SW480 (cell line): ENCODE data around the gene SLC37A4.
"Not testable (repeated sequence)": the region's sequence is repeated elsewhere in the genome, so short reads cannot be mapped to it uniquely, and the experiment has no call there.

Source experiments
- DNase-seq: peaks from one replicate; pipeline ENCODE4 v3.0.0-alpha.2; 2016; ENCODE audit warnings: low spot score

The SLC37A4 gene

DNA sequence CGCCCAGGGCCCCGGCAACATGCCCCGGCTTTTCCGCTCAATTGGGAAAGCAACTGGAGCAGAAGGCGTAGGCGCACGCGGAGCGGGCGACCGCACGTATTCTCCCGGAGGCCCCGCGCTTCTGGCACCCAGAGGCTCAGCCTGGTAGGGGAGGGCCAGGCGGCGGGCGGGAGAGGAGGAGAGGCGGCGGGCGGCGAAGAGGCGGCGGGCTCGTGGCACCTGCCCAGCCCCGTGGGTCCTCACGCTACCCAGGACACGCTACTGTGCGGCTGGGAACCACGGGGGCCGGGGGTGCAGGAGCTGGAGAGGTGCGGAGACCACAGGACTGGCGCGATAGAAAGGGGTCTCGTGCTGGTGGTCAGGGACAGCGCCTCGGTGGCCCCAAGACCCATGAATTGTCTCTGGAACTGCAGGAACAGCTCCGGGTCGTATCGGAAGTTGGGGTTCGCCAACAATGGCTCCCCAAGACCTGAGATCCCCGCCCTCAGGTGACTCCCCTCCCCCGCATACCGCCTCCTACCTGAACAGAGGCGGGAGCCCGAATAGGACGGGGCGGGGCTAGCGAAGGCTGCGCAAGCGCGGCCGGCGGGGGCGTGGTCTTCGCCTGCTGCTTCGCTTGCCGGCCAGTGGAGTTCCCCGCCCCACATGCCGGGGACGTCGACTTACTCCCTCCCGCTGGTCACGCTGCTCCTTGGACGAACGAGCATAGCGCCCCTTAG lies at the start of gene SLC37A4:
SLC37A4 (minus strand) TSS at position 549 of the 719 bp plus-strand sequence.
- peak; percentile 98 for DNase-seq

GRCh38 chr11:119078675-119079420 lies 48.2 kb upstream of the SLC37A4 start:
- no peak for DNase-seq

- no peak for DNase-seq
Observed at GRCh38 chr11:119077839-119078238, 47.2 kb upstream of the SLC37A4 start.

- peak; percentile 94 for DNase-seq
Observed at GRCh38 chr11:119067371-119068222, 36.9 kb upstream of the SLC37A4 start, which contains the start of gene VPS11. TSS of gene VPS11 (plus strand) at chr11:119067818. CDS start at chr11:119067824, 6 bp downstream.

DNA sequence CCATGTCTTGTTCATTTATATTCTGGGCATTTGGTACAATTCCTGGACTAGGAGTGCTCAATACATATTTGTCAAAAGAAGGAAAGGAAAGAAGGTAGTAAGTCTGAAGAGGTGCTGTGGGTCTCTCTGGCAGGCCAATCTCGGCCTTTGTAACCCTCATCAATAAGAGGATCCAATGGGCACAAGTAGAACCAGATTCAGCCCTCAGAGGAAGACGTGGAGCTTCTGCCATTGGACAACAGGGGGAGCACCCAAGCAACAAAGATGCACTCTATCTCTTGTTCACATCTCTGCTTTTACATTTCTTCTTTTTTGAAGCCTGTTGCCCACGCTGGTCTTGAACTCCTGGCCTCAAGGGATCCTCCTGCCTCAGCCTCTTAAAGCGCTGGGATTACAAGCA lies 34.7 kb upstream of the SLC37A4 start:
- DNase-seq: peak; percentile 55

GRCh38 chr11:119062779-119063178 lies 32.1 kb upstream of the SLC37A4 start:
- no peak for DNase-seq

- no peak for DNase-seq
Observed at GRCh38 chr11:119061256-119061655, 30.6 kb upstream of the SLC37A4 start.

- not testable (repeated sequence) for DNase-seq
Observed at GRCh38 chr11:119059128-119059527, 28.5 kb upstream of the SLC37A4 start.

DNA sequence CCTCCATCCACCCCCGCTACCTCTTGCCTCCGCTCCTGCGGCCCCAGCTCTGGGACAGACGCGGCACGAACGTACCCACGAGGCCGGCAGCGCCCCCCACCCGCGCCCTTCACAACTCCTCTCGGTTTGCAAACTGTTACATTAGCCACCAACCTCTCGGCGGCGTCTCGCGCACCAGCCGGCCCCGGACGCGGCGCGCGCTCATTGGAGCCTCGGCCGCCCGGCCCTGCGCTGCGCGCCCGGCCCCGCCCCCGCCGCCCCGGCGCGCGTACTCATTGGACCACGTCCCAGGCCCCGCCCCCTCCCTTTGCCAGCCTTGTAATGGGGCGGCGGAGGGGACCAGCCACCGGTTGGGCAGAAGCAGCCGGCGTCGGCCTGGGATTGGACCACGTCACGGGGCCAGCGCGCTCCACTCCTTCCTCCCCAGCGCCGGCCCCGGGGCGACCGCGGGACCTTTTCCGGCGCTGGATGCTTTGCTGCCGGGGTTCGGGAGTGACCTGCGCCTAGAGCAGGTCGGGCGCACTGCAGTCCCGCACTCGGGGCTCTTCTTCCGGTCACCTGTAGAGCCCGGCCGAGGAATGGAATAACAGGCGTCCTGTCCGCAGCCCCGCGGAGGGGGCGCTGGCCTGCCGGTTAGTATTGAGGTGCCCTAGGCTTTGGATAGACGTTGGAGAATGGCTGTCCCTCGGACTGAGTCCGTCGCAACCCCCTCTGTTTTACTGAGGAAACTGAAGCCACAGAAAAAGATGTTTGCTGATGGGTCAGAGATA lies 26.5 kb upstream of the SLC37A4 start, which contains the start of gene HYOU1:
HYOU1 (minus strand) TSS at position 206 of the 770 bp plus-strand sequence. CDS start 1,045 bp downstream, outside the sequence.
- DNase-seq: peak; percentile 97

- DNase-seq: peak; percentile 53
Observed at GRCh38 chr11:119056421-119056999, 25.8 kb upstream of the SLC37A4 start.

DNA sequence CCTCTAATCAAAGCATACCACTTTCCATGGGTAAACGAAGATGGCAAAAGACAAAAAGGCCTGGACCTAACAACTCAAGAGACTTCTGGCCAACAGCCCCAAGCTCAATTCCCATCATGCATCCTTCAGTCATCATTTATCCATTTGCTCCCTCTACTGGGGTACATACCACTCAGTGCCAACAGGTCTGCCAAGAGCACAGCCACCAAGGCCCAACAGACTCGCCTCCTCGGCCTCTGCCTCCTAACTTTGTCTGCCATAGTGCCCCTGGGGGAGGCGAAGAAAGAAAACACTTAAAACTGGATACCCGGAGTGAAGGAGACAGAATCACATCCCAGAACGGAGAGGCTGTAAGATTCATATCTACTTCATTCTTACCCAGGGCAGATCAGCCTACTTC lies 25.2 kb upstream of the SLC37A4 start:
- peak; percentile 38 for DNase-seq

DNA sequence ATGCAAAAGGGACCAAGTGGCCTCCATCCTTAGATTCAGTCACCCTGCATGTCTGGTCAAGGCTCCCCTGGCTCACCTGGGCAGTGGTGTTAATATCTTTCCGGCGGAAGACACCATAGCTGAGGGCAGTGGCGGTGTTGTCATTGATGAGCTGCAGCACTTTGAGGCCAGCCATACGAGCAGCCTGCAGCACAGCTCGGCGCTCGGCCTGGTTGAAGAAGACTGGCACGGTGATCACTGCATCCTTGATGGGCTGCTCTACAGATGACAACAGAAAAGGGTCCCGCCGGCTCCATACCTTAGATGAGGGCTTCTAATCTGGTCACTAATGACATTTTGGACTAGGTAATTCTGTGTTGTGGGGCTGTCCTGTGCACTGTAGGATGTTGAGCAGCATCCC lies 23.7 kb upstream of the SLC37A4 start:
- no peak for DNase-seq

DNA sequence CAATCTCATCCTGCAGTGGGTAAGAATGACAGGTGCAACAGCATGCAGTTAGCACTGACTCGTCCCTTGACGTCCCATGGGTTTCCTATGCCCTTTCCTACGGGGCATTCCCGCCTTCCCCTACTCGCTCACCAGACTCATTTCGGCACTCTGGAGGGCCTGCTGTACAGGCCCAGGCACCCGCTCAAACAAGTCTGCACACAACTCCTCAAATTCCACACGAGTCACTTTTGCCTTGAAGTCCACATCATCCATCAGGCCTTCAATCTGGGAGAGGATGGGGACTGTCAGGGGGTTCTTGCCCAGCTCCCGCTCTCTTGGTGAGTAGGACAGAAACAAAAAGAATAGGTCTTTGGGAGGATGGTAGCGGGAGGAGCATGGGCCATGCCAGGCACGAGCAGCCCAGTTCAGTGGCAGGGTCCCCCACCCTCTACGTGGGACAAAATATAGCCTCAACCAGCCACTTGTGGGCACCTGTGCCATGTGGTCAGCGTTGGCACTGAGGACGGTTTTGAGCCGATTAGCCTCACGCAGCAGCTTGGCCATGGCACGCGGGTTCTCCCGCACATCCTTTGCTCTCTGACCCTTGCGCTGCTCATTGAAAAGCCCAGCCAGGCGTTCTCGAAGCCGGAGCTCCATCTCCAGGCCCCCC lies 21.6 kb upstream of the SLC37A4 start:
- no peak for DNase-seq

GRCh38 chr11:119051440-119052162 lies 20.9 kb upstream of the SLC37A4 start:
- no peak for DNase-seq

- DNase-seq: no peak
Observed at GRCh38 chr11:119049081-119049480, 18.4 kb upstream of the SLC37A4 start.

- DNase-seq: no peak
Observed at GRCh38 chr11:119048644-119049043, 18.0 kb upstream of the SLC37A4 start.

DNA sequence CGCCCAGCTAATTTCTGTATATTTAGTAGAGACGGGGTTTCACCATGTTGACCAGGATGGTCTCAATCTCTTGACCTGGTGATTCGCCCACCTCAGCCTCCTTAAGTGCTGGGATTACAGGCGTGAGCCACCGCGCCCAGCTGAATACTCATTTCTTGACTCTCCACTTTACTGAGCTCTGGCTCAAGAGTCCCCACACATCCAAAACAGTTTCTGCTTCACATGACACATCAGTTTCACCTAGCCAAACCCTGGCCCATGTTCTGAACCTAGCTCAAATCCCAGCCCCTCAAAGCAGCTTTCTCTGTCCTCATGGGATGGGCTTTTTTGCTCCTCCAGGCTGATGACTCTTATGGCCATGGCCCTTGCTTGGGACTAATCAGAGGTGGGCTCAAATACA lies 16.5 kb upstream of the SLC37A4 start:
- no peak for DNase-seq

DNA sequence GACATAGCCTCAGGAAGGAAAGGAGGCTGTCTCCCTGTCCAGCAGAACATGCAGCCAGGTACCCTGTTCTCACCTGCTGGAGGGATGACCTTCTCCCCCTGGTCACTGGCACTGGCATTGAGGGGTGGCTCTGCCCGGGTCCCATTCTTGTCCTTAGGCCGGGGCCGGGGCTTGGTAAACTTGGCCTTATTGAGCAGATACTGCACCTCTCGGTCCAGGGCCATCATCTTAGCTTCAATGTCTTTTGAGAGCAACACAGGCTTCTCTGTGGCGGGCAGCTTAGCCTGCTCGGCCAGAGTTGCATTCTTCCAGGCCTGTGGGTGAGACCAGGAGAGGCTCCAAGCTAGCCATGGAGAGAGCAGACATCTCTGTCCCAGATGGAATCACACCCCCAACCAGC lies 15.8 kb upstream of the SLC37A4 start:
- no peak for DNase-seq

- no peak for DNase-seq
Observed at GRCh38 chr11:119044708-119045107, 14.0 kb upstream of the SLC37A4 start.

GRCh38 chr11:119042927-119043326 lies 12.2 kb upstream of the SLC37A4 start:
- no peak for DNase-seq
